K562 (cell line): ENCODE results near the gene COL15A1. TPM values are rescaled to one million over a fixed set of nuclear protein-coding genes. Genes with fewer than 3 reads are reported as not detected.

Experiments used
- ARHGAP35 ChIP-seq: fragments of 450-650 bp; IDR thresholded peaks from 2 replicates; pipeline ENCODE4 v1.6.1; 2018; ENCODE audit not compliant: partially characterized antibody
- GTF2E2 ChIP-seq: fragments of 200-800 bp; sonication (Bioruptor generic); IDR thresholded peaks from 2 replicates; pipeline ENCODE4 v1.6.1; 2016; ENCODE audit warnings: missing genetic modification characterization, missing compliant biosample characterization
- KAT2B ChIP-seq: IDR thresholded peaks from one replicate; pipeline ENCODE4 v1.6.1; 2012; ENCODE audit warnings: low read depth, mild to moderate bottlenecking, control low read depth, inconsistent platforms, low read length, moderate library complexity
- KLF1 ChIP-seq: fragments of 450-650 bp; IDR thresholded peaks from 2 replicates; pipeline ENCODE4 v1.6.1; 2016; ENCODE audit warnings: missing genetic modification characterization, missing compliant biosample characterization
- NR3C1 ChIP-seq: sonication (generic); formaldehyde crosslinking; IDR thresholded peaks from 2 replicates; pipeline ENCODE4 v1.8.1; 2022; ENCODE audit warnings: missing genetic modification reagents
- ZNF644 ChIP-seq: fragments of 200-800 bp; sonication (Bioruptor generic); IDR thresholded peaks from 2 replicates; pipeline ENCODE4 v1.6.1; 2016; ENCODE audit warnings: low read depth, missing genetic modification characterization, missing compliant biosample characterization
- polyA plus RNA-seq, 8 experiments: library from polyadenylated mRNA; depleted of rRNA in 4 of 8; stranded (reverse) in 5 of 8; unstranded in 3 of 8; fragments of >200 nt; fragmentation: Nextera tagmentation in 2 of 8; fragmentation: Illumina TruSeq in 1 of 8; extraction: Ambion mirVana in 2 of 8; extraction: Trizol in 1 of 8; gene quantifications; 2 replicates each; pipeline versions ENCODE4 v1.2.1 to v1.2.3, GENCODE V29; 2011 to 2014; ENCODE audit warnings: inconsistent platforms in 1 of 8, missing spikeins in 1 of 8
- total RNA-seq, 7 experiments: library from RNA; depleted of rRNA in 6 of 7; stranded (reverse); fragments of >200 nt in 6 of 7; fragmentation: Illumina TruSeq in 2 of 7; extraction: Trizol in 2 of 7; gene quantifications; 2 replicates each; pipeline versions ENCODE4 v1.2.1 to v1.2.3, GENCODE V29; 2011 to 2021; ENCODE audit warnings: low replicate concordance in 1 of 7
- TF ChIP-seq, protein P1 (sequence below), 2 experiments: fragments of 250-450 bp in 1 of 2; fragments of 450-650 bp in 1 of 2; sonication (Bioruptor Pico) in 1 of 2; IDR thresholded peaks; 2 replicates each; pipeline versions ENCODE4 v1.6.1 to v1.8.0; 2016 to 2021; ENCODE audit warnings: mild to moderate bottlenecking in 2 of 2, moderate library complexity in 2 of 2, missing compliant biosample characterization in 1 of 2, missing genetic modification characterization in 1 of 2
- TF ChIP-seq, protein P2 (sequence below), 2 experiments: fragments of 450-650 bp; IDR thresholded peaks; 2 replicates each; pipeline ENCODE4 v1.6.1; 2016; ENCODE audit warnings: mild to moderate bottlenecking in 2 of 2, borderline replicate concordance in 1 of 2, low read depth in 1 of 2, moderate library complexity in 1 of 2
- TF ChIP-seq, protein P3 (sequence below), 2 experiments: fragments of 450-650 bp in 1 of 2; sonication (generic) in 1 of 2; formaldehyde crosslinking in 1 of 2; IDR thresholded peaks in 1 of 2; conservative IDR thresholded peaks in 1 of 2; 2 replicates each; pipeline versions ENCODE4 v1.6.1 to v1.8.1; 2016 to 2023; ENCODE audit warnings: mild to moderate bottlenecking in 2 of 2, moderate library complexity in 2 of 2, inconsistent platforms in 1 of 2, missing genetic modification reagents in 1 of 2
- TF ChIP-seq, protein P4 (sequence below): fragments of 450-650 bp; formaldehyde crosslinking; IDR thresholded peaks from 2 replicates; pipeline ENCODE4 v1.4.0; 2022; ENCODE audit warnings: missing genetic modification characterization

COL15A1 gene
- total and polyA plus RNA-seq, 9 of the 15 experiments (the other 6 are each of a cell fraction or from before 2014, with no cell fraction given): 0.46 to 5.1 (median 2.6) TPM

DNA sequence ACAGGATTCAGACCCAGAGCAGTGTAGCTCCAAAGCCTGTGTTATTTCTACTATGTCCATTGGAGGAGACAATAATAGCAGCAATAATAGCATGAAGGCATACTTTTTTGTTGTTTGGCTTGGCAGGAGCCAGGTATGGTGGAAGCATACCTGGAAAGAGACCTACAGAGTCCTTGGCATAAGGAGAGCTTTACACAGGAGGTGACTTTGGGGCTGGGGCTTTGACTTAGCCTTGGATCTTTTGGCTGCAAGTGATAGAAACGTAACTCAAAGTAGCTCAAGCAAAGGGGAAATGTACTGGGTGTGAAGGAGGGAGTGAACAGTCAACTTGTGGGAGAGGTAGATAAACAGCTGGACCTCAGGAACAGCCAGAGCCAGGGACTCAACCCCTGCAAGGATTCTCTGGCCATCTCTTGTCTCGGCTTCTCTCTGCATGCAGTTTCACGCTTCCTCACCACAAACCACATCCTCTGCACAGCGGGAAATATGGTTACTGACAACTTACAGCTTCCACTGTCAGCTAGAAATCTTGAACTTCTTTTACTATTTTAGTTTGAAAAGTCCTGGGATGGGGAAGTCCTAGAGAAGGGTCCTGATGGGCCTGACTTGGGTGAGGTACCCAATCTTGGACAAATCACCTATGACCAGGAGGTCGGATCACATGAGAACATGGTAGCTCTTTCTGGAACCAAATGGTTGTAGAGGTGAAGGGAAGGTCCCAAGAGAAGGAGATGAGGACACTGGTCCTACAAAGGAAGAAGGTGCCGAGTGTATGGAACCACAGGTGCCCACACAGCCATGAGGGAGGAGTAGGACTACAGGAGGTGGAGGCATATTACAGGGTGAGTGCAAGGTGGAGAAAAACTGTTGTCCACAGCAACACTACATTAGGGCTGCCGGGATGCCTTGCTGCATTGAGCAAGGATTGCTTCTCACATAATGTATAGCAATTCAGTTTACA, 114.2 kb downstream of the COL15A1 start (continued):
- TF ChIP-seq, protein P1, sequence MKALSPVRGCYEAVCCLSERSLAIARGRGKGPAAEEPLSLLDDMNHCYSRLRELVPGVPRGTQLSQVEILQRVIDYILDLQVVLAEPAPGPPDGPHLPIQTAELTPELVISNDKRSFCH (CRISPR knock-in tag; IDR thresholded peaks at IDR 0.05): no peak
- TF ChIP-seq, protein P1 (tag; IDR thresholded peaks at IDR 0.05): 0 out of 2 replicates have a peak, but pooled peaks have one; percentile 11
- TF ChIP-seq ARHGAP35: no peak
- TF ChIP-seq GTF2E2 (tag): no peak; the same call in 1 of the 2 replicates
- no peak for TF ChIP-seq KAT2B
- TF ChIP-seq ZNF644: no peak
- TF ChIP-seq, protein P2, sequence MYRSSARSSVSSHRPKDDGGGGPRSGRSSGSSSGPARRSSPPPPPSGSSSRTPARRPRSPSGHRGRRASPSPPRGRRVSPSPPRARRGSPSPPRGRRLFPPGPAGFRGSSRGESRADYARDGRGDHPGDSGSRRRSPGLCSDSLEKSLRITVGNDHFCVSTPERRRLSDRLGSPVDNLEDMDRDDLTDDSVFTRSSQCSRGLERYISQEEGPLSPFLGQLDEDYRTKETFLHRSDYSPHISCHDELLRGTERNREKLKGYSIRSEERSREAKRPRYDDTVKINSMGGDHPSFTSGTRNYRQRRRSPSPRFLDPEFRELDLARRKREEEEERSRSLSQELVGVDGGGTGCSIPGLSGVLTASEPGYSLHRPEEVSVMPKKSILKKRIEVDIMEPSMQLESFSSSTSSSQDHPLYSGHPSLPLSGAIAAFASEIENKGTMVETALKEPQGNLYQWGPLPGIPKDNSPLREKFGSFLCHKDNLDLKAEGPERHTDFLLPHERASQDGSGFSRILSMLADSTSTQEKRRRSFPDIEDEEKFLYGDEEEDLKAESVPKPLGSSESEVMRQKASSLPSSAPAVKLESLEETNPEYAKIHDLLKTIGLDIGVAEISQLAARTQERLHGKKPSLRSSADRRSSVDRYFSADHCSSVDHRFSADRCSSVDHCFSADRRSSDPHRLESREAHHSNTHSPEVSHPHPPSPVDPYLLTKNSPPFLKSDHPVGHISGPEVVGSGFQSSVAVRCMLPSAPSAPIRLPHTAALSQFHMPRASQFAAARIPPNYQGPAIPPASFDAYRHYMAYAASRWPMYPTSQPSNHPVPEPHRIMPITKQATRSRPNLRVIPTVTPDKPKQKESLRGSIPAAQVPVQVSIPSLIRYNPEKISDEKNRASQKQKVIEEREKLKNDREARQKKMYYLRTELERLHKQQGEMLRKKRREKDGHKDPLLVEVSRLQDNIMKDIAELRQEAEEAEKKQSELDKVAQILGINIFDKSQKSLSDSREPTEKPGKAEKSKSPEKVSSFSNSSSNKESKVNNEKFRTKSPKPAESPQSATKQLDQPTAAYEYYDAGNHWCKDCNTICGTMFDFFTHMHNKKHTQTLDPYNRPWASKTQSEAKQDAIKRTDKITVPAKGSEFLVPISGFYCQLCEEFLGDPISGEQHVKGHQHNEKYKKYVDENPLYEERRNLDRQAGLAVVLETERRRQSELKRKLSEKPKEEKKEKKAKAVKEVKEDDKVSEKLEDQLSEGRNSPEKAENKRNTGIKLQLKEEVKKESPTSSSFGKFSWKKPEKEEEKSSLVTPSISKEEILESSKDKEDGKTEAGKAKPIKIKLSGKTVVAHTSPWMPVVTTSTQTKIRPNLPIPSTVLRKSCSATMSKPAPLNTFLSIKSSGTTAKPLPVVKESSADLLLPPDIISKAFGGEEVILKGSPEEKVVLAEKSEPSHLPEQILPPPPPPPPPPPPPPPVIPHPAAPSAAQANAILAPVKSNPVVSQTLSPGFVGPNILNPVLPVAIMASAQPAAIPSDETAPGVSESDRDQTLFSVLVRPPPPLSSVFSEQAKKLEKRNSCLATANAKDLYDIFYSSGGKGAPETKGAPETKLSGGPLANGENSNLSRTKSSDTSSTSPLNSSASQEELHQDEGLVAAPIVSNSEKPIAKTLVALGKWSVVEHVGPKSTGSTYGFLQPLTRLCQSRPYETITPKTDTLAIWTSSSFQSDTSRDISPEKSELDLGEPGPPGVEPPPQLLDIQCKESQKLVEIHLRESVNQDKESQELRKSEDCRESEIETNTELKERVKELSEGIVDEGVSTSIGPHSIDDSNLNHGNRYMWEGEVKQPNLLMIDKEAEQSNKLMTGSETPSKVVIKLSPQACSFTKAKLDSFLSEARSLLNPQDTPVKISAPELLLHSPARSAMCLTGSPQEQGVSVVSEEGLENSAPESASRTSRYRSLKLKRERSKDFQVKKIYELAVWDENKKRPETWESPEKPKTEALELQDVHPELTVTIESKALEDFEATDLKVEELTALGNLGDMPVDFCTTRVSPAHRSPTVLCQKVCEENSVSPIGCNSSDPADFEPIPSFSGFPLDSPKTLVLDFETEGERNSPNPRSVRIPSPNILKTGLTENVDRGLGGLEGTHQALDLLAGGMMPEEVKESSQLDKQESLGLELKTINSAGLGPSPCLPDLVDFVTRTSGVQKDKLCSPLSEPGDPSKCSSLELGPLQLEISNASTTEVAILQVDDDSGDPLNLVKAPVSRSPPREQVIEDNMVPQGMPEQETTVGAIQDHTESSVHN (IDR thresholded peaks at IDR 0.05; ENCODE audit: borderline replicate concordance in 1 of 2, low read depth in 1 of 2): no peak
- peak; percentile 28; the same call in 1 of the 2 replicates for TF ChIP-seq KLF1
- TF ChIP-seq, protein P3, sequence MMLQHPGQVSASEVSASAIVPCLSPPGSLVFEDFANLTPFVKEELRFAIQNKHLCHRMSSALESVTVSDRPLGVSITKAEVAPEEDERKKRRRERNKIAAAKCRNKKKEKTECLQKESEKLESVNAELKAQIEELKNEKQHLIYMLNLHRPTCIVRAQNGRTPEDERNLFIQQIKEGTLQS (IDR thresholded peaks at IDR 0.05): no peak; the same call in 1 of the 2 replicates
- TF ChIP-seq, protein P3 (CRISPR knock-in tag; conservative IDR thresholded peaks at IDR 0.05): no peak
- TF ChIP-seq, protein P4, sequence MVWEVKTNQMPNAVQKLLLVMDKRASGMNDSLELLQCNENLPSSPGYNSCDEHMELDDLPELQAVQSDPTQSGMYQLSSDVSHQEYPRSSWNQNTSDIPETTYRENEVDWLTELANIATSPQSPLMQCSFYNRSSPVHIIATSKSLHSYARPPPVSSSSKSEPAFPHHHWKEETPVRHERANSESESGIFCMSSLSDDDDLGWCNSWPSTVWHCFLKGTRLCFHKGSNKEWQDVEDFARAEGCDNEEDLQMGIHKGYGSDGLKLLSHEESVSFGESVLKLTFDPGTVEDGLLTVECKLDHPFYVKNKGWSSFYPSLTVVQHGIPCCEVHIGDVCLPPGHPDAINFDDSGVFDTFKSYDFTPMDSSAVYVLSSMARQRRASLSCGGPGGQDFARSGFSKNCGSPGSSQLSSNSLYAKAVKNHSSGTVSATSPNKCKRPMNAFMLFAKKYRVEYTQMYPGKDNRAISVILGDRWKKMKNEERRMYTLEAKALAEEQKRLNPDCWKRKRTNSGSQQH (CRISPR knock-in tag): no peak
- no peak for TF ChIP-seq NR3C1
